ENCODE results near the gene HDAC10. TPM values are rescaled to one million over a fixed set of nuclear protein-coding genes. Genes with fewer than 3 reads are reported as not detected.

The HDAC10 gene
- total RNA-seq, 1 donor from 2014 or later, result 5.4 TPM

- Histone ChIP-seq H3K27me3 (peaks cover 43% of the 10 kb centered on the region), H3K79me2 (ENCODE audit: low read depth) (no peaks in the 10 kb centered on the region), H3K4me3 (peak overlapping the region; percentile 49), H2AFZ (replicated peaks) (no peak overlapping the region), H3K4me1 (peaks cover 22% of the 10 kb centered on the region), H3K4me2 (peak overlapping the region; percentile 92), H3K36me3 (no peaks in the 10 kb centered on the region), H3K27ac (no peak overlapping the region), H3K9ac (no peak overlapping the region), H4K20me1 (ENCODE audit: low read depth) (peaks cover 59% of the 10 kb centered on the region), H3F3A (ENCODE audit: low read depth) (peaks cover 40% of the 10 kb centered on the region), H3K9me3 (ENCODE audit: low read depth) (no peaks in the 10 kb centered on the region)
- peaks cover 16% of the 10 kb centered on the region for H3K36me3 Mint-ChIP-seq
- TF ChIP-seq EZH2phosphoT487 (IDR thresholded peaks at IDR 0.05) (no peak), CTCF (IDR thresholded peaks at IDR 0.05) (no peak), EZH2 (IDR thresholded peaks at IDR 0.05) (no peak)
- peaks cover 27% of the 10 kb centered on the region for H3K4me1 Mint-ChIP-seq
- H3K4me3 Mint-ChIP-seq, result peak overlapping the region; percentile 71
- H3K27ac Mint-ChIP-seq, result no peak overlapping the region
- DNase-seq (ENCODE audit: low spot score), result peak; percentile 45
- no peaks in the 10 kb centered on the region for H3K9me3 Mint-ChIP-seq
- H3K27me3 Mint-ChIP-seq (ENCODE audit: insufficient read depth, low read depth), result peaks cover 10% of the 10 kb centered on the region
Observed at GRCh38 chr22:50272044-50272802, 21.2 kb upstream of the HDAC10 start.

GRCh38 chr22:50271519-50271970 is 20.5 kb upstream of the HDAC10 start:
- peak overlapping the region; percentile 92 for H3K4me2 ChIP-seq
- no peak for TF ChIP-seq EZH2phosphoT487 (IDR thresholded peaks at IDR 0.05)
- TF ChIP-seq CTCF (IDR thresholded peaks at IDR 0.05), result peak; percentile 31
- Mint-ChIP-seq H3K27ac (no peak overlapping the region), H3K27me3 (ENCODE audit: insufficient read depth, low read depth) (peaks cover 10% of the 10 kb centered on the region), H3K9me3 (no peaks in the 10 kb centered on the region), H3K4me1 (peaks cover 27% of the 10 kb centered on the region), H3K36me3 (peaks cover 12% of the 10 kb centered on the region), H3K4me3 (peak overlapping the region; percentile 83)
- H3K79me2 ChIP-seq (ENCODE audit: low read depth), result no peaks in the 10 kb centered on the region
- H3K9me3 ChIP-seq (ENCODE audit: low read depth), result no peaks in the 10 kb centered on the region
- H3K27me3 ChIP-seq, result peaks cover 50% of the 10 kb centered on the region
- no peak overlapping the region for H3K27ac ChIP-seq
- no peak overlapping the region for H2AFZ ChIP-seq (replicated peaks)
- no peak overlapping the region for H3K9ac ChIP-seq
- H3F3A ChIP-seq (ENCODE audit: low read depth), result peaks cover 36% of the 10 kb centered on the region
- peaks cover 22% of the 10 kb centered on the region for H3K4me1 ChIP-seq
- DNase-seq (ENCODE audit: low spot score), result peak; percentile 96
- H4K20me1 ChIP-seq (ENCODE audit: low read depth), result peaks cover 59% of the 10 kb centered on the region
- H3K4me3 ChIP-seq, result peak overlapping the region; percentile 49
- H3K36me3 ChIP-seq, result no peaks in the 10 kb centered on the region

GRCh38 chr22:50270666-50271394 is 19.8 kb upstream of the HDAC10 start:
- peaks cover 11% of the 10 kb centered on the region for H3K36me3 Mint-ChIP-seq
- peaks cover 34% of the 10 kb centered on the region for H3F3A ChIP-seq (ENCODE audit: low read depth)
- H3K4me1 Mint-ChIP-seq, result peaks cover 27% of the 10 kb centered on the region
- H3K4me2 ChIP-seq, result peak overlapping the region; percentile 92
- peak overlapping the region; percentile 49 for H3K4me3 ChIP-seq
- DNase-seq (ENCODE audit: low spot score), result peak; percentile 92
- H3K4me3 Mint-ChIP-seq, result peak overlapping the region; percentile 83
- H3K27me3 ChIP-seq, result peaks cover 57% of the 10 kb centered on the region
- no peak overlapping the region for H3K27ac ChIP-seq
- H3K79me2 ChIP-seq (ENCODE audit: low read depth), result no peaks in the 10 kb centered on the region
- no peak overlapping the region for H2AFZ ChIP-seq (replicated peaks)
- TF ChIP-seq EZH2phosphoT487 (IDR thresholded peaks at IDR 0.05), result peak; percentile 61
- TF ChIP-seq EZH2 (IDR thresholded peaks at IDR 0.05), result peak; percentile 70
- no peak for TF ChIP-seq CTCF (IDR thresholded peaks at IDR 0.05)
- no peaks in the 10 kb centered on the region for H3K9me3 ChIP-seq (ENCODE audit: low read depth)
- H3K27ac Mint-ChIP-seq, result peak overlapping the region; percentile 66
- H3K9ac ChIP-seq, result no peak overlapping the region
- peaks cover 2% of the 10 kb centered on the region for H3K9me3 Mint-ChIP-seq
- peaks cover 22% of the 10 kb centered on the region for H3K4me1 ChIP-seq
- H4K20me1 ChIP-seq (ENCODE audit: low read depth), result peaks cover 59% of the 10 kb centered on the region
- no peaks in the 10 kb centered on the region for H3K36me3 ChIP-seq
- H3K27me3 Mint-ChIP-seq (ENCODE audit: insufficient read depth, low read depth), result peaks cover 10% of the 10 kb centered on the region

All from neural progenitor cell (in vitro differentiated cells).